PC-9 (cell line): ENCODE measurements around the gene ZNF385B. TPM values are rescaled to one million over a fixed set of nuclear protein-coding genes. Genes with fewer than 3 reads are reported as not detected.

ENCODE experiments used
- BruUV-seq: library from RNA; stranded (reverse); fragments of 400-500 nt; replicated peaks from 2 replicates; lab custom pipeline; 2021; lab: Mats Ljungman, UMichigan
- CTCF ChIA-PET: fragments of 300-600 bp; sonication (Branson Sonifier 250); formaldehyde crosslinking; loops from one replicate; lab custom pipeline; 2022; ENCODE audit warnings: antibody characterized with exemption; lab: Charles Lee
- POLR2A ChIA-PET: fragments of 300-600 bp; sonication (Branson Sonifier 250); formaldehyde crosslinking; loops from one replicate; lab custom pipeline; 2022; ENCODE audit warnings: antibody characterized with exemption; ENCODE audit not compliant: unreplicated experiment; lab: Charles Lee
- DNase-seq, 2 experiments: peaks; one replicate each; pipeline versions ENCODE4 v3.0.0 to v3.0.0-alpha.2; 2015 to 2022; ENCODE audit warnings: mixed read lengths in 1 of 2
- H2AFZ ChIP-seq: fragments of 200-600 bp; sonication (generic); 2 replicates; pipeline ENCODE4 v1.8.1; 2017; ENCODE audit warnings: antibody characterized with exemption
- H3F3A ChIP-seq: fragments of 200-600 bp; sonication (generic); 2 replicates; pipeline ENCODE4 v1.8.1; 2017; ENCODE audit warnings: antibody characterized with exemption, mild to moderate bottlenecking, low read depth; ENCODE audit not compliant: insufficient read depth
- H3K27ac ChIP-seq: fragments of 200-600 bp; sonication (generic); 2 replicates; pipeline ENCODE4 v1.6.1; 2016; ENCODE audit warnings: mixed run types
- H3K27me3 ChIP-seq: fragments of 200-600 bp; sonication (generic); 2 replicates; pipeline ENCODE4 v1.6.1; 2016; ENCODE audit warnings: low read depth, mixed run types; ENCODE audit not compliant: insufficient read depth
- H3K36me3 ChIP-seq: fragments of 200-600 bp; sonication (generic); 2 replicates; pipeline ENCODE4 v1.6.1; 2016; ENCODE audit warnings: low read depth, mixed run types
- H3K4me1 ChIP-seq: fragments of 200-600 bp; sonication (generic); replicated peaks from 2 replicates; pipeline ENCODE4 v1.6.1; 2016; ENCODE audit warnings: mixed run types; ENCODE audit not compliant: insufficient read depth
- H3K4me2 ChIP-seq: fragments of 200-600 bp; sonication (generic); 2 replicates; pipeline ENCODE4 v1.6.1; 2017; ENCODE audit warnings: mixed run types
- H3K4me3 ChIP-seq: fragments of 200-600 bp; sonication (generic); 2 replicates; pipeline ENCODE4 v1.6.1; 2016; ENCODE audit warnings: mixed run types
- H3K79me2 ChIP-seq: fragments of 200-600 bp; sonication (generic); 2 replicates; pipeline ENCODE4 v1.6.1; 2017; ENCODE audit warnings: low read depth, mixed run types
- H3K9me2 ChIP-seq: fragments of 200-600 bp; sonication (generic); 2 replicates; pipeline ENCODE4 v1.8.1; 2017; ENCODE audit warnings: mild to moderate bottlenecking; ENCODE audit not compliant: insufficient read depth
- H3K9me3 ChIP-seq: fragments of 200-600 bp; sonication (generic); 2 replicates; pipeline ENCODE4 v1.8.1; 2016; ENCODE audit warnings: low read depth; ENCODE audit not compliant: insufficient read depth
- H4K20me1 ChIP-seq: fragments of 200-600 bp; sonication (generic); 2 replicates; pipeline ENCODE4 v1.8.1; 2017; ENCODE audit not compliant: insufficient read depth
- CTCF ChIP-seq: fragments of 200-600 bp; sonication (generic); conservative IDR thresholded peaks from 2 replicates; pipeline ENCODE4 v1.6.1; 2017; ENCODE audit warnings: mixed run types, antibody characterized with exemption, mild to moderate bottlenecking, moderate library complexity
- EZH2 ChIP-seq: fragments of 200-600 bp; sonication (generic); IDR thresholded peaks from 2 replicates; pipeline ENCODE4 v1.8.0; 2017; ENCODE audit warnings: antibody characterized with exemption, low read depth
- intact Hi-C: fragments of 100-400 bp; cut with micrococcal nuclease; formaldehyde crosslinking; loops from one replicate; pipeline ENCODE4 v1.10.0; 2022; ENCODE audit not compliant: unreplicated experiment
- total RNA-seq: library from RNA; stranded (reverse); gene quantifications from 2 replicates; pipeline ENCODE4 v1.2.3, GENCODE V29; 2021

ZNF385B gene
- total RNA-seq, 1 experiment from 2014 or later, result 4.1 TPM

- intact Hi-C loops, result no loop called here
- Histone ChIP-seq H3K27ac (no peak overlapping the region), H3K9me3 (peaks cover 9% of the 10 kb centered on the region; the same call in 1 of the 2 replicates), H3K79me2 (no peaks in the 10 kb centered on the region), H3K27me3 (no peaks in the 10 kb centered on the region), H3K36me3 (no peaks in the 10 kb centered on the region), H3K4me1 (no peaks in the 10 kb centered on the region), H3K9me2 (0 out of 2 replicates have a peak, but pooled peaks cover 8% of the 10 kb centered on the region), H3K4me2 (no peak overlapping the region), H4K20me1 (0 out of 2 replicates have a peak, but pooled peaks cover 5% of the 10 kb centered on the region), H3K4me3 (no peak overlapping the region), H3F3A (no peaks in the 10 kb centered on the region), H2AFZ (no peak overlapping the region)
- ChIA-PET POLR2A (no interaction called here), CTCF (no interaction called here)
- no TSS peak for BruUV-seq
- TF ChIP-seq CTCF (no peak), EZH2 (no peak)
- DNase-seq, result no peak
These were observed 308.0 kb downstream of the ZNF385B start for GRCh38 chr2:179553382-179553781.

GRCh38 chr2:179551539-179552045 lies 309.8 kb downstream of the ZNF385B start:
- no peaks in the 10 kb centered on the region for H3K27me3 ChIP-seq
- POLR2A ChIA-PET, result no interaction called here

GRCh38 chr2:179550849-179551248 lies 310.6 kb downstream of the ZNF385B start:
- Histone ChIP-seq H3K4me3 (no peak overlapping the region), H3K9me3 (peaks cover 9% of the 10 kb centered on the region; the same call in 1 of the 2 replicates), H3K9me2 (0 out of 2 replicates have a peak, but pooled peaks cover 8% of the 10 kb centered on the region), H3K79me2 (no peaks in the 10 kb centered on the region), H3K4me2 (no peak overlapping the region), H3K4me1 (no peaks in the 10 kb centered on the region), H2AFZ (no peak overlapping the region), H3K36me3 (no peaks in the 10 kb centered on the region), H3K27me3 (no peaks in the 10 kb centered on the region), H3K27ac (no peak overlapping the region), H3F3A (no peaks in the 10 kb centered on the region), H4K20me1 (0 out of 2 replicates have a peak, but pooled peaks cover 5% of the 10 kb centered on the region)
- ChIA-PET CTCF (no interaction called here), POLR2A (no interaction called here)
- intact Hi-C loops, result no loop called here
- no TSS peak for BruUV-seq
- TF ChIP-seq CTCF, result no peak
- no peak for TF ChIP-seq EZH2
- no peak for DNase-seq

More at GRCh38 chr2:179551539-179552045, 309.8 kb downstream of the ZNF385B start:
- H3K4me2 ChIP-seq, result no peak overlapping the region
- H3K4me3 ChIP-seq, result no peak overlapping the region
- H3K9me2 ChIP-seq, result 0 out of 2 replicates have a peak, but pooled peaks cover 8% of the 10 kb centered on the region
- intact Hi-C loops, result no loop called here
- H2AFZ ChIP-seq, result no peak overlapping the region
- peaks cover 9% of the 10 kb centered on the region; the same call in 1 of the 2 replicates for H3K9me3 ChIP-seq
- no peaks in the 10 kb centered on the region for H3F3A ChIP-seq
- DNase-seq, result no peak
- no peak overlapping the region for H3K27ac ChIP-seq
- H3K4me1 ChIP-seq, result no peaks in the 10 kb centered on the region
- no peaks in the 10 kb centered on the region for H3K79me2 ChIP-seq
- CTCF ChIA-PET, result no interaction called here
- H3K36me3 ChIP-seq, result no peaks in the 10 kb centered on the region
- TF ChIP-seq EZH2 (no peak), CTCF (no peak)
- H4K20me1 ChIP-seq, result 0 out of 2 replicates have a peak, but pooled peaks cover 5% of the 10 kb centered on the region
- BruUV-seq, result no TSS peak
